B cell (primary cell): ENCODE results near the gene COL1A1. TPM values are rescaled to one million over a fixed set of nuclear protein-coding genes. Genes with fewer than 3 reads are reported as not detected.

Experiments used
- ATAC-seq: fragments of 200-7000 bp; cut with Tn5 transposase; one replicate; pipeline ENCODE4 v1.10.0; 2021; ENCODE audit warnings: low read depth, mild to moderate bottlenecking, moderate number of reproducible peaks, moderate library complexity
- CTCF ChIA-PET: fragments of 350-600 bp; sonication (Branson Sonifier 250); formaldehyde crosslinking; loops from one replicate; lab custom pipeline; 2021; ENCODE audit warnings: antibody characterized with exemption, inconsistent platforms; lab: Charles Lee
- POLR2A ChIA-PET: fragments of 350-600 bp; sonication (Branson Sonifier 250); formaldehyde crosslinking; loops from one replicate; lab custom pipeline; 2021; ENCODE audit warnings: antibody characterized with exemption; lab: Charles Lee
- DNase-seq: peaks from one replicate; pipeline ENCODE4 v3.0.0; 2013
- H2AFZ ChIP-seq: 2 replicates; pipeline ENCODE4 v1.6.1; 2012; ENCODE audit warnings: mild to moderate bottlenecking, low read depth, low read length; ENCODE audit not compliant: insufficient read depth, poor library complexity, severe bottlenecking
- H3K27ac ChIP-seq, 2 donors: 1 replicate in 1 of 2; 2 replicates in 1 of 2; pipeline ENCODE4 v1.5.1; 2012 to 2013; ENCODE audit warnings: low read length in 2 of 2, mild to moderate bottlenecking in 2 of 2, moderate library complexity in 1 of 2
- H3K27me3 ChIP-seq, 4 experiments: fragments of 200-600 bp in 1 of 4; sonication (generic) in 1 of 4; replicated peaks in 1 of 4; 1 replicate in 2 of 4; 2 replicates in 2 of 4; pipeline versions ENCODE4 v1.6.1 to v1.7.0; 2013 to 2016; ENCODE audit warnings: low read length in 3 of 4, mild to moderate bottlenecking in 2 of 4, mixed read lengths in 1 of 4, moderate library complexity in 1 of 4; ENCODE audit not compliant: insufficient read depth in 4 of 4, control insufficient read depth in 3 of 4; ENCODE audit errors: control extremely low read depth in 1 of 4
- H3K36me3 ChIP-seq, 2 experiments: replicated peaks in 1 of 2; 1 replicate in 1 of 2; 2 replicates in 1 of 2; pipeline versions ENCODE4 v1.6.1 to v1.7.1; 2013; ENCODE audit warnings: low read length in 1 of 2; ENCODE audit not compliant: insufficient read depth in 2 of 2, control insufficient read depth in 1 of 2; ENCODE audit errors: control extremely low read depth in 1 of 2, extremely low read depth in 1 of 2
- H3K4me1 ChIP-seq, 2 donors: fragments of 200-600 bp in 1 of 2; sonication (generic) in 1 of 2; 1 replicate in 1 of 2; 2 replicates in 1 of 2; pipeline versions ENCODE4 v1.5.1 to v1.6.1; 2013 to 2017; ENCODE audit warnings: low read length in 2 of 2; ENCODE audit not compliant: control insufficient read depth in 2 of 2, insufficient read depth in 2 of 2
- H3K4me2 ChIP-seq: replicated peaks from 2 replicates; pipeline ENCODE3; 2012; ENCODE audit warnings: mild to moderate bottlenecking, low read depth, low read length; ENCODE audit not compliant: poor library complexity, severe bottlenecking
- H3K4me3 ChIP-seq, 5 experiments: fragments of 200-600 bp in 1 of 5; sonication (generic) in 1 of 5; 1 replicate in 3 of 5; 2 replicates in 2 of 5; pipeline versions ENCODE4 v1.5.1 to v1.7.0; 2011 to 2016; ENCODE audit warnings: low read length in 4 of 5, mild to moderate bottlenecking in 4 of 5, low read depth in 2 of 5, control low read depth in 1 of 5, moderate library complexity in 1 of 5; ENCODE audit not compliant: insufficient read depth in 1 of 5; ENCODE audit errors: control extremely low read depth in 1 of 5, extremely low read depth in 1 of 5
- H3K79me2 ChIP-seq: fragments of 200-600 bp; sonication (generic); one replicate; pipeline ENCODE4 v1.6.0; 2016; ENCODE audit warnings: low read length; ENCODE audit not compliant: control insufficient read depth, insufficient read depth
- H3K9ac ChIP-seq: fragments of 200-600 bp; sonication (generic); 2 replicates; pipeline ENCODE4 v1.6.1; 2017; ENCODE audit warnings: mild to moderate bottlenecking, low read length, moderate library complexity
- H3K9me3 ChIP-seq, 3 donors: one replicate each; pipeline versions ENCODE4 v1.6.1 to v1.7.1; 2013; ENCODE audit warnings: low read length in 2 of 3; ENCODE audit not compliant: control insufficient read depth in 2 of 3, insufficient read depth in 1 of 3; ENCODE audit errors: control extremely low read depth in 1 of 3
- H4K20me1 ChIP-seq: 2 replicates; pipeline ENCODE4 v1.6.0; 2012; ENCODE audit warnings: mild to moderate bottlenecking, low read length; ENCODE audit not compliant: insufficient read depth, control insufficient read depth, poor library complexity, severe bottlenecking
- H3K27ac Mint-ChIP-seq: one replicate; pipeline ENCODE4 v1.8.0; 2021; ENCODE audit warnings: mixed read lengths
- H3K27me3 Mint-ChIP-seq: one replicate; pipeline ENCODE4 v1.8.0; 2021; ENCODE audit warnings: mixed read lengths
- H3K4me1 Mint-ChIP-seq: one replicate; pipeline ENCODE4 v1.8.0; 2021; ENCODE audit warnings: mixed read lengths
- H3K4me3 Mint-ChIP-seq: one replicate; pipeline ENCODE4 v1.8.0; 2021; ENCODE audit warnings: mixed read lengths
- H3K9me3 Mint-ChIP-seq: one replicate; pipeline ENCODE4 v1.8.0; 2022; ENCODE audit warnings: mixed read lengths; ENCODE audit not compliant: insufficient read depth
- EZH2 ChIP-seq: IDR thresholded peaks from 2 replicates; pipeline ENCODE4 v1.6.1; 2012; ENCODE audit warnings: borderline replicate concordance, low read depth, mild to moderate bottlenecking, moderate library complexity, low read length; ENCODE audit not compliant: insufficient read depth, poor library complexity, severe bottlenecking
- WGBS: methylation state at CpG from one replicate; pipeline ENCODE4 v1.1.5; 2013; ENCODE audit warnings: missing lambda C conversion rate; ENCODE audit not compliant: insufficient coverage; 5-methylcytosine and 5-hydroxymethylcytosine counted together
- intact Hi-C: fragments of 100-400 bp; cut with micrococcal nuclease; formaldehyde crosslinking; loops from one replicate; pipeline ENCODE4 v1.10.0; 2022
- polyA plus RNA-seq: library from polyadenylated mRNA; depleted of rRNA; stranded (reverse); fragments of >200 nt; gene quantifications from 2 replicates; pipeline ENCODE4 v1.2.3, GENCODE V29; 2012
- total RNA-seq, 2 donors: library from RNA; stranded (reverse); fragments of 120-200 nt in 1 of 2; gene quantifications; 1 replicate in 1 of 2; 2 replicates in 1 of 2; pipeline versions ENCODE4 v1.2.3 to v1.2.4, GENCODE V29; 2013 to 2022
- TF ChIP-seq, protein P1 (sequence below): fragments of 200-600 bp; IDR thresholded peaks from one replicate; pipeline ENCODE4 v1.8.0; 2022; ENCODE audit warnings: antibody characterized with exemption, mild to moderate bottlenecking

Gene COL1A1
- total and polyA plus RNA-seq, 2 donors (not counting 1 experiment from before 2014, with no cell fraction given), result 0.66 to 9.1 TPM

DNA sequence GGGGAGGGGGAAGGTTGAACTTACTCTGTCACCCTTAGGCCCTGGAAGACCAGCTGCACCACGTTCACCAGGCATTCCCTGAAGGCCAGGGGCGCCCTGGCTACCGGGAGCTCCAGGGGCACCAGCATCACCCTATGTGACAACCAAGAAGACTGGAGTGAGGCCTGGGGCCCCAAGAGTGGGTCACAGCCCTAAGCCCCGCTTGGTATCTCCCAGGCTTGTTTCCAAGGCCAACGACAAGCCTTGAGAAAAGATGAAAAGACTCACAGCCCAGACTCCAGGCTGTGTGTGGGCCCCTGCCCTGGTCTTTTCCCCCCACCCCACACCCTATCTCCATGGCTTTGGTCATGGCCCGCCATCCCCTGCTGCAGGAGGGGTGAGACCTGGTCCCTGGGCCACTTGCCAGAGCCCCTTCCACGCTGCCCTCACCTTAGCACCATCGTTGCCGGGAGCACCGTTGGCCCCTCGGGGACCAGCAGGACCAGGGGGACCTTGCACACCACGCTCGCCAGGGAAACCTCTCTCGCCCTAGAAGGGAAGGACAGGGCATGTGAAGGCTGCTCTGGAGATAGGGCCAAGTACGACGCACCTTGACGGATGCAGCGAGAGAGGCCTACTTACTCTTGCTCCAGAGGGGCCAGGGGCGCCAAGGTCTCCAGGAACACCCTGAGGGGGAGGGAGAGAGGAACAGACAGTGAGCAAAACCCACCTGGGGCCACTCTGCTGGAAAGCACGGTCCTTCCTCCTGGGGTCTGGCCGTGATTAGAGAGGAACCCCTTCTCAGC is 9.9 kb downstream of the COL1A1 start:
- ChIA-PET POLR2A (no interaction called here), CTCF (interaction anchor here (1.3 to 1.9 kb wide), 3 partner anchors 9 to 18 kb away, joined by 3 to 4 read pairs (median 4); no protein-coding TSS in a partner anchor)
- H2AFZ ChIP-seq, result no peak overlapping the region
- no peaks in the 10 kb centered on the region for H4K20me1 ChIP-seq
- 93% methylated on average over 17 of the region's 21 CpGs for WGBS
- no peak overlapping the region for H3K4me2 ChIP-seq
- Mint-ChIP-seq H3K9me3 (no peaks in the 10 kb centered on the region), H3K27ac (no peak overlapping the region), H3K4me3 (no peak overlapping the region), H3K27me3 (no peaks in the 10 kb centered on the region), H3K4me1 (peaks cover 10% of the 10 kb centered on the region)
- no peaks in the 10 kb centered on the region for H3K27me3 ChIP-seq
- ATAC-seq, result no peak
- peaks cover 0 to 3% (median 0%) of the 10 kb centered on the region in 3 donors for H3K9me3 ChIP-seq
- H3K4me3 ChIP-seq, result no peak overlapping the region
- no peak overlapping the region for H3K9ac ChIP-seq
- H3K36me3 ChIP-seq, result no peaks in the 10 kb centered on the region
- no peak for DNase-seq
- H3K4me1 ChIP-seq, result peaks cover 8 to 14% of the 10 kb centered on the region in 2 donors
- H3K27ac ChIP-seq, result no peak overlapping the region
- intact Hi-C loops, result no loop called here
- no peaks in the 10 kb centered on the region for H3K79me2 ChIP-seq
- no peak for TF ChIP-seq EZH2
- TF ChIP-seq, protein P1, sequence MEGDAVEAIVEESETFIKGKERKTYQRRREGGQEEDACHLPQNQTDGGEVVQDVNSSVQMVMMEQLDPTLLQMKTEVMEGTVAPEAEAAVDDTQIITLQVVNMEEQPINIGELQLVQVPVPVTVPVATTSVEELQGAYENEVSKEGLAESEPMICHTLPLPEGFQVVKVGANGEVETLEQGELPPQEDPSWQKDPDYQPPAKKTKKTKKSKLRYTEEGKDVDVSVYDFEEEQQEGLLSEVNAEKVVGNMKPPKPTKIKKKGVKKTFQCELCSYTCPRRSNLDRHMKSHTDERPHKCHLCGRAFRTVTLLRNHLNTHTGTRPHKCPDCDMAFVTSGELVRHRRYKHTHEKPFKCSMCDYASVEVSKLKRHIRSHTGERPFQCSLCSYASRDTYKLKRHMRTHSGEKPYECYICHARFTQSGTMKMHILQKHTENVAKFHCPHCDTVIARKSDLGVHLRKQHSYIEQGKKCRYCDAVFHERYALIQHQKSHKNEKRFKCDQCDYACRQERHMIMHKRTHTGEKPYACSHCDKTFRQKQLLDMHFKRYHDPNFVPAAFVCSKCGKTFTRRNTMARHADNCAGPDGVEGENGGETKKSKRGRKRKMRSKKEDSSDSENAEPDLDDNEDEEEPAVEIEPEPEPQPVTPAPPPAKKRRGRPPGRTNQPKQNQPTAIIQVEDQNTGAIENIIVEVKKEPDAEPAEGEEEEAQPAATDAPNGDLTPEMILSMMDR, result no peak
